Measurements from ENCODE around the gene PPP1CA. TPM values are rescaled to one million over a fixed set of nuclear protein-coding genes. Genes with fewer than 3 reads are reported as not detected.

PPP1CA gene
- total and polyA plus RNA-seq, 4 donors, result 87.2 to 178 (median 157) TPM

DNA sequence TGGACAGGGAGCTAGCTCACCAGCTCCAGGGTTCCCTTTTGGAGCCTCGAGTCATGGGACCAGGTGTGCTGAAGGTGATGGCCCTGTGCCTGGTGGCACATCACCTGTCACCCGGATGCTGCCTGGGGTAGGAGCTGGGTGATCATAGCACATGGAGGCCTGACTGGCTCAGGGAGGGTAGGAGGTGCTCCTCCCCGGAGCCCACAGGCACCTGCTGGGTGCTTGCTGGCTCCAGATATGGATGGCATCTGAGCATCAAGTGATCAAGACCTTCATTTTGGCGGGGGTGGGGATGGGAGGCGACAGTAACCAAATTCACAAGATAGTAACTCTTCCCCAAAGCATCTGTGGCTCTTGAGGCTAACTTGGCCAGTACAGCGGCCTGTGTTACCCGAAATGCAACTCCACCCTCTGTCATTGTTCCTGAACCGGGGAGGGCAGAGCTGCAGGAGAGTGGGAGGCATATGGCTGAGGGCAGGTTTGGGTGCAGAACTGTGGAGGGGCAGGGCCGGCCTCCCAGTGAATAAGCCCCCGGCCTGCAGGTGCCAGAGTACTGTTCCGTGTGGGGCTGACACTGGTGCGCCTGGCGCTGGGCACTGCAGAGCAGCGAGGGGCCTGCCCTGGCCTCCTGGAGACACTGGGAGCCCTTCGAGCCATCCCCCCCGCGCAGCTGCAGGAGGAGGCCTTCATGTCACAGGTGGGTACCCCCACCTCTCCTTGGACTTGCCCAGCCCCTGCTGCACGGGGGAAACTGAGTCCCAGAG is 7.0 kb upstream of the PPP1CA start:
- Histone ChIP-seq H3K9me3 (ENCODE audit: control insufficient read depth in 4 of 4, insufficient read depth in 3 of 4, low read length in 3 of 4) (no peaks in the 10 kb centered on the region), H3K27me3 (ENCODE audit: control insufficient read depth in 3 of 3, insufficient read depth in 3 of 3, low read length in 2 of 3) (peaks cover 0 to 3% (median 0%) of the 10 kb centered on the region in 3 donors), H3K27ac (ENCODE audit: low read depth in 1 of 2, low read length in 1 of 2) (no peak overlapping the region), H3K4me3 (no peak overlapping the region), H3K4me1 (ENCODE audit: control insufficient read depth in 5 of 5, insufficient read depth in 5 of 5, low read length in 5 of 5) (peaks cover 0 to 8% (median 5%) of the 10 kb centered on the region in 5 donors), H3K36me3 (ENCODE audit: control insufficient read depth in 4 of 4, insufficient read depth in 4 of 4, low read length in 4 of 4) (no peaks in the 10 kb centered on the region), H3K9ac (ENCODE audit: insufficient read depth in 1 of 2, low read length in 2 of 2) (no peak overlapping the region)
- DNase-seq (no peak), ATAC-seq (ENCODE audit: insufficient read depth, low FRiP score) (no peak)
- WGBS, 2 donors, result 41 to 68% methylated on average over 18 of the region's 18 CpGs
- TF ChIP-seq, protein P1, sequence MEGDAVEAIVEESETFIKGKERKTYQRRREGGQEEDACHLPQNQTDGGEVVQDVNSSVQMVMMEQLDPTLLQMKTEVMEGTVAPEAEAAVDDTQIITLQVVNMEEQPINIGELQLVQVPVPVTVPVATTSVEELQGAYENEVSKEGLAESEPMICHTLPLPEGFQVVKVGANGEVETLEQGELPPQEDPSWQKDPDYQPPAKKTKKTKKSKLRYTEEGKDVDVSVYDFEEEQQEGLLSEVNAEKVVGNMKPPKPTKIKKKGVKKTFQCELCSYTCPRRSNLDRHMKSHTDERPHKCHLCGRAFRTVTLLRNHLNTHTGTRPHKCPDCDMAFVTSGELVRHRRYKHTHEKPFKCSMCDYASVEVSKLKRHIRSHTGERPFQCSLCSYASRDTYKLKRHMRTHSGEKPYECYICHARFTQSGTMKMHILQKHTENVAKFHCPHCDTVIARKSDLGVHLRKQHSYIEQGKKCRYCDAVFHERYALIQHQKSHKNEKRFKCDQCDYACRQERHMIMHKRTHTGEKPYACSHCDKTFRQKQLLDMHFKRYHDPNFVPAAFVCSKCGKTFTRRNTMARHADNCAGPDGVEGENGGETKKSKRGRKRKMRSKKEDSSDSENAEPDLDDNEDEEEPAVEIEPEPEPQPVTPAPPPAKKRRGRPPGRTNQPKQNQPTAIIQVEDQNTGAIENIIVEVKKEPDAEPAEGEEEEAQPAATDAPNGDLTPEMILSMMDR (IDR thresholded peaks at IDR 0.05; ENCODE audit: control extremely low read depth, extremely low read depth), result no peak

DNA sequence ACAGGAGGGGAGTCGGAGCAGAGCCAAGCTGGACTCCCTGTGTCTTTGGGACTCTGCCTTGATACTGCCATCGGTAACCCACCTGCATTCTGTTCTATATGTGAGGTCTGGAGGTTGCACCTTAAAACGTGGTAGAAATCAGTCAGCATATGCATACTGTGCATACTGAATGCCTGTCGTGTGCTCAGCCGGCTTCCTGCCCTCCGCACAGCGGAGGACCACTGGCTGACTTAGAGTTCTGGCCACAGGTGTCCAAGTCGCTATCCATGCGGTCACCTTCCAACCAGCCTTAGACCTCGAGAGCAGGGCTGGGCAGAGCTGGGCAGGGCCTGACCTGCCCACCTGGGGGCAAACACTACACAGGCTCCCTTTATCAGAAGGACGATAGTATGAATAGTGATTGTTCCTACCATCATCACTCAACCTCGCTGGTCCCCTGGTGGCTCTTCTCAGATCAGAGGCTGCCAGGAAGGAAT is 6.1 kb upstream of the PPP1CA start:
- TF ChIP-seq, protein P1 (IDR thresholded peaks at IDR 0.05; ENCODE audit: control extremely low read depth, extremely low read depth), result no peak
- ATAC-seq (ENCODE audit: insufficient read depth, low FRiP score) (no peak), DNase-seq (no peak)
- no peak overlapping the region for H3K4me3 ChIP-seq
- no peaks in the 10 kb centered on the region for H3K9me3 ChIP-seq (ENCODE audit: control insufficient read depth in 4 of 4, insufficient read depth in 3 of 4, low read length in 3 of 4)
- peaks cover 0 to 10% (median 6%) of the 10 kb centered on the region in 5 donors for H3K4me1 ChIP-seq (ENCODE audit: control insufficient read depth in 5 of 5, insufficient read depth in 5 of 5, low read length in 5 of 5)
- no peaks in the 10 kb centered on the region for H3K27me3 ChIP-seq (ENCODE audit: control insufficient read depth in 3 of 3, insufficient read depth in 3 of 3, low read length in 2 of 3)
- no peak overlapping the region for H3K9ac ChIP-seq (ENCODE audit: insufficient read depth in 1 of 2, low read length in 2 of 2)
- H3K36me3 ChIP-seq (ENCODE audit: control insufficient read depth in 4 of 4, insufficient read depth in 4 of 4, low read length in 4 of 4), result no peaks in the 10 kb centered on the region
- WGBS, 2 donors, result 73 to 80% methylated on average over 12 of the region's 12 CpGs
- no peak overlapping the region for H3K27ac ChIP-seq (ENCODE audit: low read depth in 1 of 2, low read length in 1 of 2)

DNA sequence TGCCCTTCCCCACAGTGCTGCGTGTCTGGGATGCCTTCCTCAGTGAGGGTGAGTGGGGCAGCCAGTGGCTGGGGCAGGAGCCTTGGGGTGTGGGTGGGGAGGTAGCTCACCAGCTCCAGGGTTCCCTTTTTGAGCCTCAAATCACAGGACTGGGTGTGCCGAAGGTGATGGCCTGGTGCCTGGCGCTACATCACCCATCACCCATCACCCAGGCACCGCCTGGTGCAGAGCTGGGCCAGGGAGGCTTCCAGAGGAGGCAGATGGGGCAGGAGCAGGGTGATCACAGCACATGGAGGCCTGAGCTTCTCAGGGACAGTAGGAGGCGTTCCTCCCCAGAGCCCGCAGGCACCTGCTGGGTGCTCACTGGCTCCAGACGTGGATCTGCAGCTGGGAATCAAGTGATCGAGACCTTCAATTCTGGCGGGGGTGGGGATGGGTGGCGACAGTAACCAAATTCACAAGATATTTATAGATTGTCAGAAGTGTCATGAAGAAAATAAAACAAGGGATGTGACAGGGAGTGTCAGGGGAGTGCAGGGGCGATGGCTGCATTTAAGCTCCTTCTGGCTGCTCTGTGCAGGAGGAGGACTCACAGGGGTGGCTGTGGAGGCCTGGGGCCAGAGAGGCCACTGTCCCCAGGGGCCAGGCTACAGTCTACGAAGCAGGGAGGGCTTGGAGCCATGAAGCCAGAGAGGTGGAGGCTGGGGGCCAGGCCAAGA is 5.5 kb upstream of the PPP1CA start:
- H3K27ac ChIP-seq (ENCODE audit: low read depth in 1 of 2, low read length in 1 of 2), result no peak overlapping the region
- H3K4me3 ChIP-seq, result no peak overlapping the region
- ATAC-seq (ENCODE audit: insufficient read depth, low FRiP score) (no peak), DNase-seq (no peak)
- TF ChIP-seq, protein P1 (IDR thresholded peaks at IDR 0.05; ENCODE audit: control extremely low read depth, extremely low read depth), result no peak
- peaks cover 0 to 14% (median 7%) of the 10 kb centered on the region in 5 donors for H3K4me1 ChIP-seq (ENCODE audit: control insufficient read depth in 5 of 5, insufficient read depth in 5 of 5, low read length in 5 of 5)
- H3K27me3 ChIP-seq (ENCODE audit: control insufficient read depth in 3 of 3, insufficient read depth in 3 of 3, low read length in 2 of 3), result no peaks in the 10 kb centered on the region
- no peak overlapping the region for H3K9ac ChIP-seq (ENCODE audit: insufficient read depth in 1 of 2, low read length in 2 of 2)
- no peaks in the 10 kb centered on the region for H3K36me3 ChIP-seq (ENCODE audit: control insufficient read depth in 4 of 4, insufficient read depth in 4 of 4, low read length in 4 of 4)
- H3K9me3 ChIP-seq (ENCODE audit: control insufficient read depth in 4 of 4, insufficient read depth in 3 of 4, low read length in 3 of 4), result no peaks in the 10 kb centered on the region
- 65 to 78% methylated on average over 12 of the region's 12 CpGs for WGBS, 2 donors

All from lung (tissue), 12 donors.